OCI-LY7 (cell line): ENCODE results near the gene MLLT3. TPM values are rescaled to one million over a fixed set of nuclear protein-coding genes. Genes with fewer than 3 reads are reported as not detected.

Source experiments
- BruUV-seq: library from RNA; stranded (reverse); fragments of 400-500 nt; replicated peaks from 2 replicates; lab custom pipeline; 2021; lab: Mats Ljungman, UMichigan
- CTCF ChIA-PET: fragments of 300-600 bp; sonication (Branson Sonifier 250); formaldehyde crosslinking; loops from one replicate; lab custom pipeline; 2022; ENCODE audit warnings: antibody characterized with exemption; ENCODE audit not compliant: unreplicated experiment; lab: Charles Lee
- POLR2A ChIA-PET: fragments of 300-600 bp; sonication (Branson Sonifier 250); formaldehyde crosslinking; loops from one replicate; lab custom pipeline; 2022; ENCODE audit warnings: antibody characterized with exemption; lab: Charles Lee
- DNase-seq: peaks from one replicate; pipeline ENCODE4 v3.0.0-alpha.2; 2015; ENCODE audit warnings: low spot score
- H2AFZ ChIP-seq: fragments of 200-600 bp; sonication (generic), shearing (Covaris generic); 2 replicates; pipeline ENCODE4 v1.6.1; 2014; ENCODE audit warnings: mild to moderate bottlenecking, antibody characterized with exemption, low read length, moderate library complexity
- H3K27ac ChIP-seq: fragments of 200-600 bp; sonication (generic); 2 replicates; pipeline ENCODE4 v1.5.1; 2014; ENCODE audit warnings: mixed run types, low read depth, mild to moderate bottlenecking, moderate library complexity, low read length, inconsistent platforms; ENCODE audit not compliant: poor library complexity, severe bottlenecking
- H3K36me3 ChIP-seq: fragments of 200-600 bp; sonication (generic); 2 replicates; pipeline ENCODE4 v1.6.1; 2014; ENCODE audit warnings: mild to moderate bottlenecking, antibody characterized with exemption, low read length, moderate library complexity, mixed read lengths; ENCODE audit not compliant: insufficient read depth
- H3K4me1 ChIP-seq: fragments of 200-600 bp; sonication (generic); 2 replicates; pipeline ENCODE4 v1.5.1; 2014; ENCODE audit warnings: mild to moderate bottlenecking, low read length; ENCODE audit not compliant: insufficient read depth, poor library complexity, severe bottlenecking
- H3K4me2 ChIP-seq: fragments of 200-600 bp; sonication (generic); 2 replicates; pipeline ENCODE4 v1.6.1; 2014; ENCODE audit warnings: mild to moderate bottlenecking, low read length
- H3K4me3 ChIP-seq: fragments of 200-600 bp; sonication (generic); 2 replicates; pipeline ENCODE4 v1.5.1; 2014; ENCODE audit warnings: mild to moderate bottlenecking, low read depth, low read length; ENCODE audit not compliant: poor library complexity, severe bottlenecking
- H3K79me2 ChIP-seq: fragments of 200-600 bp; sonication (generic); 2 replicates; pipeline ENCODE4 v1.6.1; 2016; ENCODE audit warnings: low read depth, mild to moderate bottlenecking, low read length, moderate library complexity, mixed read lengths; ENCODE audit not compliant: insufficient read depth
- H3K9me2 ChIP-seq: fragments of 200-600 bp; sonication (generic); 2 replicates; pipeline ENCODE4 v1.6.1; 2016; ENCODE audit warnings: mild to moderate bottlenecking, low read length, mixed read lengths; ENCODE audit not compliant: insufficient read depth
- H3K9me3 ChIP-seq: fragments of 200-600 bp; sonication (generic); 2 replicates; pipeline ENCODE4 v1.6.1; 2014; ENCODE audit warnings: mild to moderate bottlenecking, mixed run types, low read length, mixed read lengths
- H4K20me1 ChIP-seq: fragments of 200-600 bp; sonication (generic); 2 replicates; pipeline ENCODE4 v1.6.1; 2014; ENCODE audit warnings: mild to moderate bottlenecking, antibody characterized with exemption, low read length, moderate library complexity, mixed read lengths; ENCODE audit not compliant: insufficient read depth
- CTCF ChIP-seq: fragments of 200-600 bp; sonication (generic); conservative IDR thresholded peaks from 2 replicates; pipeline ENCODE4 v1.5.1; 2014; ENCODE audit warnings: mild to moderate bottlenecking, antibody characterized with exemption, low read length, moderate library complexity, mixed read lengths
- EZH2phosphoT487 ChIP-seq: fragments of 200-600 bp; sonication (generic); IDR thresholded peaks from 2 replicates; pipeline ENCODE4 v1.6.1; 2018; ENCODE audit warnings: low read depth, borderline replicate concordance, mild to moderate bottlenecking, mixed run types, antibody characterized with exemption, low read length, moderate library complexity, mixed read lengths
- intact Hi-C: fragments of 100-400 bp; cut with micrococcal nuclease; formaldehyde crosslinking; loops from one replicate; pipeline ENCODE4 v1.10.0; 2022; ENCODE audit not compliant: unreplicated experiment
- total RNA-seq, 2 experiments: library from RNA; depleted of rRNA in 1 of 2; stranded (reverse); fragments of >200 nt in 1 of 2; shearing (Covaris generic) in 1 of 2; gene quantifications; 2 replicates each; pipeline ENCODE4 v1.2.3, GENCODE V29; 2014 to 2022

The MLLT3 gene
- total RNA-seq, 2 experiments from 2014 or later = 7.1 to 9.9 TPM

- BruUV-seq = no TSS peak
- intact Hi-C loops = no loop called here
- TF ChIP-seq CTCF = no peak
- no peak for TF ChIP-seq EZH2phosphoT487
- no peak overlapping the region for H2AFZ ChIP-seq
- POLR2A ChIA-PET = interaction anchor here (0.5 kb wide), 1 partner anchor 403 kb away, joined by 3 read pairs; no protein-coding TSS in a partner anchor
- no peak overlapping the region for H3K4me3 ChIP-seq
- no peaks in the 10 kb centered on the region for H3K36me3 ChIP-seq
- CTCF ChIA-PET = no interaction called here
- H4K20me1 ChIP-seq = no peaks in the 10 kb centered on the region; the same call in 1 of the 2 replicates
- H3K27ac ChIP-seq = no peak overlapping the region
- H3K79me2 ChIP-seq = no peaks in the 10 kb centered on the region
- H3K4me2 ChIP-seq = no peak overlapping the region
- no peak for DNase-seq
- H3K9me3 ChIP-seq = no peaks in the 10 kb centered on the region
- H3K4me1 ChIP-seq = no peaks in the 10 kb centered on the region
- H3K9me2 ChIP-seq = no peaks in the 10 kb centered on the region
Observed at GRCh38 chr9:20481437-20481836, 140.9 kb downstream of the MLLT3 start.

- H3K9me3 ChIP-seq = no peaks in the 10 kb centered on the region
- no peaks in the 10 kb centered on the region for H3K79me2 ChIP-seq
- no peak for TF ChIP-seq EZH2phosphoT487
- no peak for TF ChIP-seq CTCF
- no peaks in the 10 kb centered on the region for H3K9me2 ChIP-seq
- no peaks in the 10 kb centered on the region; the same call in 1 of the 2 replicates for H4K20me1 ChIP-seq
- BruUV-seq = no TSS peak
- H3K36me3 ChIP-seq = no peaks in the 10 kb centered on the region
- H2AFZ ChIP-seq = no peak overlapping the region
- no peak overlapping the region for H3K27ac ChIP-seq
- POLR2A ChIA-PET = interaction anchor here (0.7 kb wide), 1 partner anchor 12 kb away, joined by 3 read pairs; no protein-coding TSS in a partner anchor
- no peak for DNase-seq
- H3K4me2 ChIP-seq = no peak overlapping the region
- CTCF ChIA-PET = no interaction called here
- intact Hi-C loops = no loop called here
- H3K4me1 ChIP-seq = no peaks in the 10 kb centered on the region
- H3K4me3 ChIP-seq = no peak overlapping the region
Observed at GRCh38 chr9:20480249-20480648, 142.1 kb downstream of the MLLT3 start.

- TF ChIP-seq EZH2phosphoT487 (no peak), CTCF (no peak)
- CTCF ChIA-PET = no interaction called here
- POLR2A ChIA-PET = interaction anchor here (0.7 kb wide), 1 partner anchor 11 kb away, joined by 3 read pairs; no protein-coding TSS in a partner anchor
Observed at GRCh38 chr9:20479419-20480155, 142.7 kb downstream of the MLLT3 start.

More at GRCh38 chr9:20479419-20480155, 142.7 kb downstream of the MLLT3 start:
- Histone ChIP-seq H4K20me1 (no peaks in the 10 kb centered on the region; the same call in 1 of the 2 replicates), H3K79me2 (no peaks in the 10 kb centered on the region), H3K4me1 (no peaks in the 10 kb centered on the region), H3K9me2 (no peaks in the 10 kb centered on the region), H2AFZ (no peak overlapping the region), H3K4me2 (no peak overlapping the region), H3K27ac (no peak overlapping the region), H3K36me3 (no peaks in the 10 kb centered on the region), H3K9me3 (no peaks in the 10 kb centered on the region), H3K4me3 (no peak overlapping the region)
- intact Hi-C loops = no loop called here
- no peak for DNase-seq
- no TSS peak for BruUV-seq
